ENCODE results near the gene ARFGAP1.
A peak's percentile ranks its signal among the peaks of the same experiment; 100 is the strongest.

The ARFGAP1 gene

DNA sequence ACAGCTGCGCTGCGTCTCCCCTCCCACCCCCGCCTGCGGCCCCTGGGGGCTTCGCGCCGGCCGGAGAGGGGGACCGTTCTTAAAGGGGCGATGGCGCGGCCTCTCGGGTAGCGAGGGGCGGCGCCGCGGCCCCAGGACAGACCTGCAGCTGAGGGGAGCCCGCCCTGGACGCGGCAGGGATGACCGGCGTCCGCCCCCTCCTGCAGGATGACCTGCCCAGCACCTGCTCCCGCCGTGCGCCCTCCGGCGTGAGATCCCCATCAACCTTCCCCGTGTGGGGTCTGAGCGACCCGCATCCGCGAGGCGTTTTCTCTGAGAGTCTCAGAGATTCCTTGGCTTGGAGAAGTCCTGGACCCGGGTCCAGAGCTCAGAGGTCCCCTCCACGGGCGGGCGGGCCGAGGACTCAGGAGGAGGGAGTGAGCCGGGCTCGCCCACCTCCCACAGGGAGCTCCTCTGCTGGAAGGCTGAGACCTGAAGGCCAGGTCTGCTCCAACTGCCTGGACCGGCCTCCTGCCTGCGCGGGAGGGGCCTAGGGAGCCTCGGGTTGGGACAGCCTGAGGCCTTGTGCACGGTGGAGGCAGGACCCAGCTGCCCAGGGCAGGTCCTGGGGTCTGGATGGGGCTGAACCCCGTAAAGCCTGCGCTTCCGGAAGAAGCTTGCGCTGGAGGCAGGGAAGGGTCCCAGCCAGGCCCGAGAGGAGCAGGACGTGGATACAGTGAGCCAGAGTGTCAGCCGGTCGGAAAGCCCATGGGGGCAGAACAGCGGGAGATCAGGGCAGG lies 17.8 kb upstream of the ARFGAP1 start:
- peak; percentile 51 for DNase-seq
- Histone ChIP-seq H3K27ac (no peak overlapping the region), H3K36me3 (no peaks in the 10 kb centered on the region), H3K4me3 (ENCODE audit: low read depth, low read length) (peak overlapping the region; percentile 21), H3K27me3 (ENCODE audit: insufficient read depth, low read depth, severe bottlenecking) (peaks cover 10% of the 10 kb centered on the region), H3K9me3 (ENCODE audit: severe bottlenecking) (no peaks in the 10 kb centered on the region)
- TF ChIP-seq CTCF (IDR thresholded peaks at IDR 0.05; ENCODE audit: low read depth, low read length): peak; percentile 51

- Histone ChIP-seq H3K4me3 (ENCODE audit: low read depth, low read length) (no peak overlapping the region), H3K9me3 (ENCODE audit: severe bottlenecking) (no peaks in the 10 kb centered on the region), H3K27ac (no peak overlapping the region), H3K36me3 (no peaks in the 10 kb centered on the region), H3K27me3 (ENCODE audit: insufficient read depth, low read depth, severe bottlenecking) (peaks cover 10% of the 10 kb centered on the region)
- 0 out of 2 replicates have a peak, but pooled peaks have one; percentile 0 for TF ChIP-seq CTCF (IDR thresholded peaks at IDR 0.05; ENCODE audit: low read depth, low read length)
- no peak for DNase-seq
These were observed 16.5 kb upstream of the ARFGAP1 start for GRCh38 chr20:63255931-63256704.

- Histone ChIP-seq H3K27ac (no peak overlapping the region), H3K9me3 (ENCODE audit: severe bottlenecking) (no peaks in the 10 kb centered on the region), H3K4me3 (ENCODE audit: low read depth, low read length) (no peak overlapping the region), H3K36me3 (no peaks in the 10 kb centered on the region), H3K27me3 (ENCODE audit: insufficient read depth, low read depth, severe bottlenecking) (peaks cover 10% of the 10 kb centered on the region)
- TF ChIP-seq CTCF (IDR thresholded peaks at IDR 0.05; ENCODE audit: low read depth, low read length): no peak
- DNase-seq: no peak
These were observed 15.7 kb upstream of the ARFGAP1 start for GRCh38 chr20:63256954-63257353.

GRCh38 chr20:63257629-63258028 lies 15.0 kb upstream of the ARFGAP1 start:
- H3K36me3 ChIP-seq: no peaks in the 10 kb centered on the region
- no peak for TF ChIP-seq CTCF (IDR thresholded peaks at IDR 0.05; ENCODE audit: low read depth, low read length)
- no peak overlapping the region for H3K4me3 ChIP-seq (ENCODE audit: low read depth, low read length)
- no peak for DNase-seq
- H3K27me3 ChIP-seq (ENCODE audit: insufficient read depth, low read depth, severe bottlenecking): peaks cover 9% of the 10 kb centered on the region
- H3K27ac ChIP-seq: no peak overlapping the region
- no peaks in the 10 kb centered on the region for H3K9me3 ChIP-seq (ENCODE audit: severe bottlenecking)

DNA sequence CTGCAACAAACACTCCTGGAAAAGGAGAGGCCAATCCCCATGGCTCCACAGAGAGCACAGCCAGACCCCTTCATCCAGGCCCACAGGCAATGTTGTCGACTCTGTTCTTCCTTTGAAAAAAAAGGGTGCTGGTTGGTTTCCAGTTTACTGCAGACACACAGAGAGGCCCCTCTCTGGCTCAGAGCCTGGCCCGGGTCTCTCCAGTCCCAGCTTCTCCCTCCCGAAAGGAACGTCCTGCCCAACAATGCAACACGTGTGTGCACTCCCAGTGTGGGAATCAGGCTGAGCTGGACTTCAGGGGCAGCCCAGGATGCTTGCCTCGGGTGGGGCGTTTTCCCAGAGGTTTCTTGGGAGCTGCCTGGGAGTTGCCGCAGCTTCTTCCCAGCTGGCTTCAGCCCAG lies 13.8 kb upstream of the ARFGAP1 start:
- no peak for DNase-seq
- H3K36me3 ChIP-seq: no peaks in the 10 kb centered on the region
- H3K27me3 ChIP-seq (ENCODE audit: insufficient read depth, low read depth, severe bottlenecking): no peaks in the 10 kb centered on the region
- no peak for TF ChIP-seq CTCF (IDR thresholded peaks at IDR 0.05; ENCODE audit: low read depth, low read length)
- H3K9me3 ChIP-seq (ENCODE audit: severe bottlenecking): no peaks in the 10 kb centered on the region
- H3K27ac ChIP-seq: no peak overlapping the region
- H3K4me3 ChIP-seq (ENCODE audit: low read depth, low read length): no peak overlapping the region

Data from WERI-Rb-1 (cell line).